HEK293 (cell line): ENCODE results near the gene ZCWPW1.

ENCODE experiments used
- CTCF ChIA-PET: fragments of 350-600 bp; formaldehyde crosslinking; extraction: SDS; loops from one replicate; lab custom pipeline; 2021; ENCODE audit warnings: antibody characterized with exemption; lab: Yijun Ruan, JAX
- POLR2A ChIA-PET: fragments of 300-600 bp; formaldehyde crosslinking; extraction: SDS; loops from one replicate; lab custom pipeline; 2020; ENCODE audit warnings: antibody characterized with exemption, inconsistent platforms; lab: Yijun Ruan, JAX
- H3K27ac ChIP-seq: fragments of 200-500 bp; sonication (Bioruptor generic); 2 replicates; pipeline ENCODE4 v1.5.1; 2014; ENCODE audit warnings: low read depth, low read length, control low read depth, inconsistent platforms; ENCODE audit errors: extremely low read depth
- H3K36me3 ChIP-seq, 2 experiments: fragments of 200-500 bp in 1 of 2; sonication (Bioruptor generic) in 1 of 2; 1 replicate in 1 of 2; 2 replicates in 1 of 2; pipeline ENCODE4 v1.5.1; 2014 to 2017; ENCODE audit warnings: inconsistent platforms in 2 of 2, low read length in 2 of 2; ENCODE audit not compliant: control insufficient read depth in 2 of 2, insufficient read depth in 1 of 2
- H3K4me1 ChIP-seq: fragments of 200-500 bp; sonication (Bioruptor generic); 2 replicates; pipeline ENCODE4 v1.5.1; 2014; ENCODE audit warnings: mild to moderate bottlenecking, low read length, inconsistent platforms; ENCODE audit not compliant: control insufficient read depth, insufficient read depth
- H3K4me3 ChIP-seq: 2 replicates; pipeline ENCODE4 v1.5.1; 2011; ENCODE audit warnings: low read depth, mild to moderate bottlenecking, control low read depth, low read length, moderate library complexity
- H3K9me3 ChIP-seq: fragments of 200-500 bp; sonication (Bioruptor generic); 2 replicates; pipeline ENCODE4 v1.5.1; 2014; ENCODE audit warnings: low read depth, low read length, inconsistent platforms; ENCODE audit not compliant: control insufficient read depth, insufficient read depth
- GFI1B ChIP-seq: fragments of 450-650 bp; formaldehyde crosslinking; IDR thresholded peaks from 2 replicates; pipeline ENCODE4 v1.5.1; 2016; ENCODE audit warnings: missing biosample characterization, missing genetic modification characterization
- GLIS2 ChIP-seq: fragments of 450-650 bp; formaldehyde crosslinking; IDR thresholded peaks from 2 replicates; pipeline ENCODE4 v1.5.1; 2016; ENCODE audit warnings: missing biosample characterization, missing genetic modification characterization
- IKZF3 ChIP-seq: fragments of 450-650 bp; IDR thresholded peaks from 2 replicates; pipeline ENCODE4 v1.5.0; 2018; ENCODE audit warnings: missing biosample characterization, mild to moderate bottlenecking, missing genetic modification characterization, moderate library complexity
- KLF8 ChIP-seq: fragments of 450-650 bp; formaldehyde crosslinking; IDR thresholded peaks from 2 replicates; pipeline ENCODE4 v1.5.1; 2016; ENCODE audit warnings: missing biosample characterization, missing genetic modification characterization
- SCRT1 ChIP-seq: fragments of 450-650 bp; formaldehyde crosslinking; IDR thresholded peaks from 2 replicates; pipeline ENCODE4 v1.5.1; 2016; ENCODE audit warnings: missing biosample characterization, missing genetic modification characterization, borderline replicate concordance
- SP7 ChIP-seq: fragments of 450-650 bp; formaldehyde crosslinking; IDR thresholded peaks from 2 replicates; pipeline ENCODE4 v1.5.1; 2016; ENCODE audit warnings: missing biosample characterization, missing genetic modification characterization
- ZBTB48 ChIP-seq: fragments of 450-650 bp; formaldehyde crosslinking; IDR thresholded peaks from 2 replicates; pipeline ENCODE4 v1.5.1; 2016; ENCODE audit warnings: missing biosample characterization, missing genetic modification characterization
- ZFP3 ChIP-seq: fragments of 450-650 bp; formaldehyde crosslinking; IDR thresholded peaks from 2 replicates; pipeline ENCODE4 v1.5.1; 2016; ENCODE audit warnings: low read depth, missing biosample characterization, missing genetic modification characterization
- ZFP37 ChIP-seq: fragments of 450-650 bp; formaldehyde crosslinking; IDR thresholded peaks from 2 replicates; pipeline ENCODE4 v1.5.1; 2016; ENCODE audit warnings: missing biosample characterization, missing genetic modification characterization
- ZFP69B ChIP-seq: fragments of 450-650 bp; formaldehyde crosslinking; IDR thresholded peaks from 2 replicates; pipeline ENCODE4 v1.5.1; 2016; ENCODE audit warnings: missing biosample characterization, missing genetic modification characterization
- ZNF114 ChIP-seq: fragments of 450-650 bp; formaldehyde crosslinking; IDR thresholded peaks from 2 replicates; pipeline ENCODE4 v1.5.0; 2017; ENCODE audit warnings: missing biosample characterization, missing genetic modification characterization
- ZNF121 ChIP-seq: fragments of 450-650 bp; formaldehyde crosslinking; IDR thresholded peaks from 2 replicates; pipeline ENCODE4 v1.5.1; 2016; ENCODE audit warnings: missing biosample characterization, missing genetic modification characterization
- ZNF239 ChIP-seq: fragments of 450-650 bp; formaldehyde crosslinking; IDR thresholded peaks from 2 replicates; pipeline ENCODE4 v1.5.1; 2016; ENCODE audit warnings: missing biosample characterization, missing genetic modification characterization
- ZNF292 ChIP-seq: fragments of 450-650 bp; formaldehyde crosslinking; IDR thresholded peaks from 2 replicates; pipeline ENCODE4 v1.5.1; 2016; ENCODE audit warnings: low read depth, missing biosample characterization, missing genetic modification characterization, borderline replicate concordance
- ZNF366 ChIP-seq: fragments of 450-650 bp; formaldehyde crosslinking; conservative IDR thresholded peaks from 2 replicates; pipeline ENCODE4 v1.5.1; 2016; ENCODE audit warnings: missing biosample characterization, missing genetic modification characterization
- ZNF48 ChIP-seq: fragments of 450-650 bp; formaldehyde crosslinking; IDR thresholded peaks from 2 replicates; pipeline ENCODE4 v1.5.1; 2016; ENCODE audit warnings: missing biosample characterization, missing genetic modification characterization
- ZNF658 ChIP-seq: fragments of 450-650 bp; formaldehyde crosslinking; IDR thresholded peaks from 2 replicates; pipeline ENCODE4; 2016; ENCODE audit warnings: missing biosample characterization, missing genetic modification characterization
- ZXDB ChIP-seq: fragments of 450-650 bp; formaldehyde crosslinking; IDR thresholded peaks from 2 replicates; pipeline ENCODE4 v1.5.1; 2016; ENCODE audit warnings: missing biosample characterization, missing genetic modification characterization
- TF ChIP-seq, protein P1 (sequence below): fragments of 450-650 bp; formaldehyde crosslinking; IDR thresholded peaks from 2 replicates; pipeline ENCODE4 v1.5.1; 2016; ENCODE audit warnings: missing biosample characterization, missing genetic modification characterization
- TF ChIP-seq, protein P2 (sequence below): fragments of 450-650 bp; formaldehyde crosslinking; IDR thresholded peaks from 2 replicates; pipeline ENCODE4 v1.5.1; 2016; ENCODE audit warnings: missing biosample characterization, missing genetic modification characterization
- TF ChIP-seq, protein P3 (sequence below): fragments of 450-650 bp; formaldehyde crosslinking; IDR thresholded peaks from 2 replicates; pipeline ENCODE4 v1.5.1; 2017; ENCODE audit warnings: missing biosample characterization, missing genetic modification characterization
- TF ChIP-seq, protein P4 (sequence below): fragments of 450-650 bp; formaldehyde crosslinking; IDR thresholded peaks from 2 replicates; pipeline ENCODE4 v1.5.1; 2016; ENCODE audit warnings: missing biosample characterization, missing genetic modification characterization

Gene ZCWPW1

DNA sequence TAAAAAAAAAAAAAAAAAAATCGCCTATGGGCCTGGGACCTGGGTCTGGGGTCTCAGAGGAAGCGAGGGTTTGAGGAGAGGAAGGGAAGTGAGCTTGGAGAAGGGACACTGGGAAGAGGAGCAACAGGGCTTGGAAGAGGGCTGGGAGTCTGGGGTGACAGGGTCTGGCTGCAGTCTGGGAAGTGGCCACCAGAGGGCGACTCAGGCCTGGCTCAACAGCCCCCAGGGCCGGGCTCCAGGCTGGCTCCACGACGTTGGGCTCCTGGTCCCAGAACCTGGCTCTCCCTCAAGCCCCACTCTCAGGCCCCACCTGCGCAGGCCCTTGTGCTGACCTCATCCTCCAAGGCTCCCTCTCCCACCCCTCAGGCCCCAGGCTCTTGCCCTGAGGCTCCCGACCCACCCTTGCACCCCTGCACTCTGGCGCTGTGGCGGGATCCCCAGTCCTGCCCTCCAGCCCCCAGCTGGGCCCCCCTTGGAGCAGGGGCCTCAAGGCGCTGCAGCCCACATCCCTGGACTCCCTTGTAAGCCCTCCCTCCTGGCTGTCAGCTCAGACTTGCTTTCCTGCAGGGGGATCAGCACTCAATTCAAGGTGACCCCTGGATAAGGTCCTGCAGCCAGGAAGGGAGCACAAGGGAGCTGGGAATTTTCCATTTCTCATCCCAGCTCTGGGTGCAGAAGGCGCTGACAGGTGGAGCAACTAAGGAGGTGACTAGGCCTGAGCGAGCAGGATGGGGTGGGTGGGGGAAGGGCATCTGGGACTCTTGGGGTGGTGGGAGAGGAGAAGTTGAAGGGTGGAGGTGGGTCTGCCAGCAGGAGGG lies 40.9 kb upstream of the ZCWPW1 start (continued):
- TF ChIP-seq SP7 (tag by site-specific recombination) = peak; percentile 59
- peak; percentile 27; the same call in 1 of the 2 replicates for TF ChIP-seq ZXDB (tag by site-specific recombination)
- TF ChIP-seq IKZF3 (tag by site-specific recombination) = peak; percentile 29; the same call in 1 of the 2 replicates
- TF ChIP-seq GFI1B (tag by site-specific recombination) = no peak
- peak; percentile 69 for TF ChIP-seq ZBTB48 (tag by site-specific recombination)
- 0 out of 2 replicates have a peak, but pooled peaks have one; percentile 51 for TF ChIP-seq ZFP69B
- no peak for TF ChIP-seq ZNF121

DNA sequence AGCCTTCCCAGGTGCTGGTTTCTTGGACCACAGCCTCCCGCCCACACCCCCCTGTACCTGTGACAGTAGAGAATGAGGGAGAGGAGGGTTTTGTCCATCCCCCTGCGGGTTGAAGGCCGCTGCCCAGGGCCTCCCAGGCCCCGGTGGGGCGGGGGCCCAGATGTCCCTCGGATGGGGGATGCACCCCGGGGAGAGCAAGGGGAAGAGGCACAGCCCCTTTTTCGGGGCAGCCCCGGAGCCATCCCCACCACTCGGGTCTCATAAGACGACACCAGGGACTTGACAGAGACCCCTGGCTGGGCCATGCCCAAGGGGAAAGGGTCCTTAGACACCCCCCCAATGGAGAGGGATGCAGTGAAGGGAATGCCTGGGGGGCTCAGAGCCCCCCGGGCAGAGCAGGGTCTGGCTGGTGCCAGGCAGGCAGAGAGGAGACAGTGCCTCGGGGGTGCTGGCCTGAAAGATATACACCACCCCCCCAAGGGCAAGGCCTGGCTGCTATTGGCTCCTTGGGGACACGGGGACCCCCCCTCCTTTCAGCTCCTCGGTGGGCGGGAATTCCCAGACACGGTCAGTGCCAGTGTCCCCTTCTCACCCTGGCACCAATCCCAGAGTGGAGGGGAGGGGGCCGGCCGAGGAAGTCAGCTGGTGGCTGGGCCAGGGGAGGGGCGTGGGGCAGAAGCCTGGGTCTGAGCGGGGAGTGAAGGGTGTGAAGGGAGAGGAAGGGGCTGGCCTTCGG lies 39.3 kb upstream of the ZCWPW1 start:
- no peaks in the 10 kb centered on the region for H3K9me3 ChIP-seq
- CTCF ChIA-PET = interaction anchor here (0.6 to 6.7 kb wide), 10 partner anchors 11 to 258 kb away, joined by 3 to 85 read pairs (median 7); partner anchors contain the start of gene TSC22D4
- H3K27ac ChIP-seq = no peak overlapping the region
- H3K36me3 ChIP-seq = peaks cover 3 to 15% of the 10 kb centered on the region in 2 experiments; a peak in 2 of 3 replicates
- POLR2A ChIA-PET = no interaction called here
- H3K4me1 ChIP-seq = no peaks in the 10 kb centered on the region; the same call in 1 of the 2 replicates
- no peak for TF ChIP-seq ZNF48 (tag by site-specific recombination)
- TF ChIP-seq, protein P1, sequence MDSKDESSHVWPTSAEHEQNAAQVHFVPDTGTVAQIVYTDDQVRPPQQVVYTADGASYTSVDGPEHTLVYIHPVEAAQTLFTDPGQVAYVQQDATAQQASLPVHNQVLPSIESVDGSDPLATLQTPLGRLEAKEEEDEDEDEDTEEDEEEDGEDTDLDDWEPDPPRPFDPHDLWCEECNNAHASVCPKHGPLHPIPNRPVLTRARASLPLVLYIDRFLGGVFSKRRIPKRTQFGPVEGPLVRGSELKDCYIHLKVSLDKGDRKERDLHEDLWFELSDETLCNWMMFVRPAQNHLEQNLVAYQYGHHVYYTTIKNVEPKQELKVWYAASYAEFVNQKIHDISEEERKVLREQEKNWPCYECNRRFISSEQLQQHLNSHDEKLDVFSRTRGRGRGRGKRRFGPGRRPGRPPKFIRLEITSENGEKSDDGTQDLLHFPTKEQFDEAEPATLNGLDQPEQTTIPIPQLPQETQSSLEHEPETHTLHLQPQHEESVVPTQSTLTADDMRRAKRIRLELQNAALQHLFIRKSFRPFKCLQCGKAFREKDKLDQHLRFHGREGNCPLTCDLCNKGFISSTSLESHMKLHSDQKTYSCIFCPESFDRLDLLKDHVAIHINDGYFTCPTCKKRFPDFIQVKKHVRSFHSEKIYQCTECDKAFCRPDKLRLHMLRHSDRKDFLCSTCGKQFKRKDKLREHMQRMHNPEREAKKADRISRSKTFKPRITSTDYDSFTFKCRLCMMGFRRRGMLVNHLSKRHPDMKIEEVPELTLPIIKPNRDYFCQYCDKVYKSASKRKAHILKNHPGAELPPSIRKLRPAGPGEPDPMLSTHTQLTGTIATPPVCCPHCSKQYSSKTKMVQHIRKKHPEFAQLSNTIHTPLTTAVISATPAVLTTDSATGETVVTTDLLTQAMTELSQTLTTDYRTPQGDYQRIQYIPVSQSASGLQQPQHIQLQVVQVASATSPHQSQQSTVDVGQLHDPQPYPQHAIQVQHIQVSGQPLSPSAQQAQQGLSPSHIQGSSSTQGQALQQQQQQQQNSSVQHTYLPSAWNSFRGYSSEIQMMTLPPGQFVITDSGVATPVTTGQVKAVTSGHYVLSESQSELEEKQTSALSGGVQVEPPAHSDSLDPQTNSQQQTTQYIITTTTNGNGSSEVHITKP (tag by site-specific recombination) = no peak
- no peak for TF ChIP-seq KLF8 (tag by site-specific recombination)
- TF ChIP-seq GLIS2 = 0 out of 2 replicates have a peak, but pooled peaks have one; percentile 14
- no peak overlapping the region for H3K4me3 ChIP-seq

DNA sequence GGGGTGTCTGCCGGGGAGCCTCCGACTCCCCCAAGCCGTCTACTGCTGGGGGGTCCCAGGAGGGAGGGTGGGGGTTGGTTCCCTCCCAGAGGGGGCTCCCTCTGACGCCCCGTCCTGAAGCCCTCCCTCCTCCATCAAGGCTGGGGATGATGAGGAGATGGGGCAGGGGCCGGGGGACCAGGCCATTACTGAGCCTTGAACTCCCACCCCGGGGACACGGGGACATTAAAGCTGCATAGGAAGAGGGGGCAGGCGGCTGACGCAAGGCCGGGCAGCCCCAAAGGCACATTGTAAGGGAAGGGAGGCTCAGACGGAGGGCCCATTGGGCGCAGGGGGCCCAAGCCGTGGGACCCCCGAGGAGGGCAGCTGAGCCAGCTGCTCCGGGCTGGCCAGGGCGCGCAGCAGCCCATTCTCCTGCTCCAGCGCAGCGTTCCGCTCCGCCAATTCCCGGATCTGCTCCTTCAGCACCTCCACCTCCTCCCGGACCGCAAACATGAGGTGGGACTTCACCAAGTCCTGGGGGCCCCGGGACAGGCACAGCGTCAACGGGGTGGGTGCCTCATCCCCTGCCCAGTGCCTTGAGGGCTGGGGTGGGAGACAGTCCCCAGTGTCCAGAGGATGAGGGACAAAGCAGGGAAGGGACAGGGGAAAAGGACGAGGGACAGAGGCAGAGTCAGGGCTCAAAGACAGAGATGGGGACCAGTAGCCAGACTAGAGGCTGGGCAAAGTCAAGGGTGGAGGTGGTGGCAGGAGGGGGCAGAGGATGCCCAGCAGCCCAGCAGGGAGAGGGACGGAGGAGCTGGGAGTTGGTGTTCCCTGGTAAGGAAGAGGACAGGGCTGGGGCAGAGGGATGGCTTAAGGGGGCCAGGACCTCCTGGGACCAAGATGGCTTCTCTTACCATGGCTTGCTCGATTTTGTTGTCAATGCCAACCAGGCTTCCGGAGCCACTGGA lies 38.4 kb upstream of the ZCWPW1 start:
- Histone ChIP-seq H3K36me3 (peaks cover 3 to 13% of the 10 kb centered on the region in 2 experiments; a peak in 2 of 3 replicates), H3K4me3 (no peak overlapping the region), H3K9me3 (no peaks in the 10 kb centered on the region), H3K4me1 (no peaks in the 10 kb centered on the region), H3K27ac (no peak overlapping the region)
- CTCF ChIA-PET = interaction anchor here (0.6 to 6.7 kb wide), 3 partner anchors 11 to 92 kb away, joined by 3 to 85 read pairs (median 9); no protein-coding TSS in a partner anchor
- POLR2A ChIA-PET = no interaction called here
- TF ChIP-seq ZNF658 (tag by site-specific recombination) (no peak), ZNF239 (no peak), SCRT1 (tag by site-specific recombination) (no peak), ZNF114 (tag by site-specific recombination) (no peak), ZFP3 (tag by site-specific recombination) (no peak), ZFP37 (tag by site-specific recombination) (no peak), ZNF292 (no peak), IKZF3 (tag by site-specific recombination) (0 out of 2 replicates have a peak, but pooled peaks have one; percentile 4), ZNF366 (tag by site-specific recombination) (no peak), GLIS2 (0 out of 2 replicates have a peak, but pooled peaks have one; percentile 25)
- TF ChIP-seq, protein P2, sequence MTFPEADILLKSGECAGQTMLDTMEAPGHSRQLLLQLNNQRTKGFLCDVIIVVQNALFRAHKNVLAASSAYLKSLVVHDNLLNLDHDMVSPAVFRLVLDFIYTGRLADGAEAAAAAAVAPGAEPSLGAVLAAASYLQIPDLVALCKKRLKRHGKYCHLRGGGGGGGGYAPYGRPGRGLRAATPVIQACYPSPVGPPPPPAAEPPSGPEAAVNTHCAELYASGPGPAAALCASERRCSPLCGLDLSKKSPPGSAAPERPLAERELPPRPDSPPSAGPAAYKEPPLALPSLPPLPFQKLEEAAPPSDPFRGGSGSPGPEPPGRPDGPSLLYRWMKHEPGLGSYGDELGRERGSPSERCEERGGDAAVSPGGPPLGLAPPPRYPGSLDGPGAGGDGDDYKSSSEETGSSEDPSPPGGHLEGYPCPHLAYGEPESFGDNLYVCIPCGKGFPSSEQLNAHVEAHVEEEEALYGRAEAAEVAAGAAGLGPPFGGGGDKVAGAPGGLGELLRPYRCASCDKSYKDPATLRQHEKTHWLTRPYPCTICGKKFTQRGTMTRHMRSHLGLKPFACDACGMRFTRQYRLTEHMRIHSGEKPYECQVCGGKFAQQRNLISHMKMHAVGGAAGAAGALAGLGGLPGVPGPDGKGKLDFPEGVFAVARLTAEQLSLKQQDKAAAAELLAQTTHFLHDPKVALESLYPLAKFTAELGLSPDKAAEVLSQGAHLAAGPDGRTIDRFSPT (tag by site-specific recombination) = peak; percentile 55; the same call in 1 of the 2 replicates
- TF ChIP-seq, protein P3, sequence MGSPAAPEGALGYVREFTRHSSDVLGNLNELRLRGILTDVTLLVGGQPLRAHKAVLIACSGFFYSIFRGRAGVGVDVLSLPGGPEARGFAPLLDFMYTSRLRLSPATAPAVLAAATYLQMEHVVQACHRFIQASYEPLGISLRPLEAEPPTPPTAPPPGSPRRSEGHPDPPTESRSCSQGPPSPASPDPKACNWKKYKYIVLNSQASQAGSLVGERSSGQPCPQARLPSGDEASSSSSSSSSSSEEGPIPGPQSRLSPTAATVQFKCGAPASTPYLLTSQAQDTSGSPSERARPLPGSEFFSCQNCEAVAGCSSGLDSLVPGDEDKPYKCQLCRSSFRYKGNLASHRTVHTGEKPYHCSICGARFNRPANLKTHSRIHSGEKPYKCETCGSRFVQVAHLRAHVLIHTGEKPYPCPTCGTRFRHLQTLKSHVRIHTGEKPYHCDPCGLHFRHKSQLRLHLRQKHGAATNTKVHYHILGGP (tag by site-specific recombination) = no peak
- TF ChIP-seq, protein P4, sequence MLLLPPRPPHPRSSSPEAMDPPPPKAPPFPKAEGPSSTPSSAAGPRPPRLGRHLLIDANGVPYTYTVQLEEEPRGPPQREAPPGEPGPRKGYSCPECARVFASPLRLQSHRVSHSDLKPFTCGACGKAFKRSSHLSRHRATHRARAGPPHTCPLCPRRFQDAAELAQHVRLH = no peak
